Stimulated activated memory B cell treated with anti-CD40 and anti-IgM and Interleukin-4, amounts not matched to agents 10 μg/mL and 1 μg/mL and 100 μg/mL, for 72 hours (primary cell): ENCODE data around the gene CD200R1.

Source experiments
- ATAC-seq: fragments of 150-1000 bp; cut with Tn5 transposase; 2 replicates; pipeline ENCODE4 v1.10.0; 2021
- H3K27ac Mint-ChIP-seq: one replicate; pipeline ENCODE4 v1.8.0; 2022; ENCODE audit warnings: mild to moderate bottlenecking, mixed read lengths
- H3K27me3 Mint-ChIP-seq: one replicate; pipeline ENCODE4 v1.8.0; 2022; ENCODE audit warnings: mixed read lengths
- H3K36me3 Mint-ChIP-seq: one replicate; pipeline ENCODE4 v1.8.0; 2022; ENCODE audit warnings: mixed read lengths
- H3K4me1 Mint-ChIP-seq: one replicate; pipeline ENCODE4 v1.8.0; 2022; ENCODE audit warnings: mixed read lengths
- H3K4me3 Mint-ChIP-seq: one replicate; pipeline ENCODE4 v1.8.0; 2022; ENCODE audit warnings: mild to moderate bottlenecking, moderate library complexity, mixed read lengths
- H3K9me3 Mint-ChIP-seq: one replicate; pipeline ENCODE4 v1.8.0; 2022; ENCODE audit warnings: mixed read lengths

CD200R1 gene

DNA sequence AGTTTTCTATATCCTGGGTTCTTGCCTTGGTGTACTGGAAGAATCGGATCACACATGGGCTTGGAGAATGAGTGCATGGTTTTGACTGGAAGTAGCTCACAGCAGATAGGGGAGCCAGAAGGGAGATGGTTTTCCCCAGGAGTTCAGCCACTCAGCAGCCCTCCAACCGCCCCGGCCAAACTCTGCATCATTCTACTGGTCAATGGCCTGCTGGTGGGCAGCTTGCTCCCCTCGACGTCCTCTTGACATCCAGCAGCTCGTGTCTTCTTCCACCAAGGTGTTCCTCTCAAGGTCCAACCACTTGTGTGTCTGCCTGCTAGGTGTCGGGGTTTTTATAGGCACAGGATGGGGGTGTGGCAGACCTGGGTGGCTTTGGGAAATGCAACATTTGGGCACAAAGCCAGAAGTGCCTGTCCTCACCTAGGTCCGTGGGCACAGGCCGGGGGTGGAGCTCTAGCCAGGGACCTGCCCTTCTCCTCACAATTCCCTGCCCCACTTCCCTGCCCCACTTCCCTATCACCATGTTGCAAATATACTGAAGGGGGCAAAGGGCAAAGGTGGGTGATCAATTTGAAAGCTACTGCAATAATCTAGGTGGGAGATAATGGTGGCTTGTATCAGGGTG lies 12.9 kb upstream of the CD200R1 start:
- ATAC-seq = no peak
- Mint-ChIP-seq H3K9me3 (no peaks in the 10 kb centered on the region), H3K27ac (peak overlapping the region; percentile 0), H3K27me3 (no peaks in the 10 kb centered on the region), H3K4me3 (no peak overlapping the region), H3K4me1 (peaks cover 46% of the 10 kb centered on the region), H3K36me3 (no peaks in the 10 kb centered on the region)

DNA sequence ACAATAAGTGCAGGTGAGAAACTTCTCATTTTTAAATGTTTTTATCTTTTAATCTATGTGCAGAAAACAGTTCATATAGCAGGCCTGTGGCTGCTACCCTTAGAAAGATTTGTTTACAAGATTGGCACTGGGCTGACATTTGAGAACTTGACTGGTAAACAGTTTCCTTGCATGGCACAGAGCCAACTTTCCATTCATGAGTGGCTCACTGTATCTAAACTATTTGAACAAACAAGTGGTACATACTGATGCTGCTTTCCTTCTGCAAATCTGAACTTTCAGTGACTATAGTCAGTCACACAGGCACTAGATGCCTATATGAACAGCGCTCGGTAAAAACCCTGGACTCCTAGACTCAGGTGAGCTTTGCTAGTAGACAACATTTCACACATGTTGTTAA lies 9.6 kb upstream of the CD200R1 start:
- ATAC-seq = peak; percentile 55
- no peaks in the 10 kb centered on the region for H3K36me3 Mint-ChIP-seq
- H3K9me3 Mint-ChIP-seq = no peaks in the 10 kb centered on the region
- H3K4me1 Mint-ChIP-seq = peaks cover 44% of the 10 kb centered on the region
- H3K27ac Mint-ChIP-seq = peak overlapping the region; percentile 51
- H3K4me3 Mint-ChIP-seq = no peak overlapping the region
- no peaks in the 10 kb centered on the region for H3K27me3 Mint-ChIP-seq

DNA sequence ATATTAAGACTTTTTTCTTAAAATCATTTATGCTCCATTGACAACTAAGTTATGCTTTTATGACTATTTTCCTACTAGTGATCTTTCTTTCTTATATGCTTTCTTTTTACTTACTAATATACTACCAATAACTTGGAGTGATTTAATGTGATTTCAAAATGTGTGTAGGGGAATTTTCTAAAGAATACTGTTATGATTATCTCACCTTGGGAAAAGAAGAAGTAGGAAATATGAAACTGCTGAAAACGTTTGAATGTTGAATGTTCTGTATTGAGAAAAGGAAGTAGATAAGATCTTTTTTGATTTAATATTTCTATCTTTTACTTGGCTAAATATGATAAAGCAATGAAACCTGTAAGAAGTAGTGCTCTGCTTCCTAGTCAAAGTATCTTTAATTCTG lies 7.8 kb upstream of the CD200R1 start:
- no peaks in the 10 kb centered on the region for H3K27me3 Mint-ChIP-seq
- H3K36me3 Mint-ChIP-seq = no peaks in the 10 kb centered on the region
- no peak overlapping the region for H3K4me3 Mint-ChIP-seq
- peak; percentile 24 for ATAC-seq
- H3K4me1 Mint-ChIP-seq = peaks cover 59% of the 10 kb centered on the region
- H3K27ac Mint-ChIP-seq = peak overlapping the region; percentile 51
- H3K9me3 Mint-ChIP-seq = no peaks in the 10 kb centered on the region

DNA sequence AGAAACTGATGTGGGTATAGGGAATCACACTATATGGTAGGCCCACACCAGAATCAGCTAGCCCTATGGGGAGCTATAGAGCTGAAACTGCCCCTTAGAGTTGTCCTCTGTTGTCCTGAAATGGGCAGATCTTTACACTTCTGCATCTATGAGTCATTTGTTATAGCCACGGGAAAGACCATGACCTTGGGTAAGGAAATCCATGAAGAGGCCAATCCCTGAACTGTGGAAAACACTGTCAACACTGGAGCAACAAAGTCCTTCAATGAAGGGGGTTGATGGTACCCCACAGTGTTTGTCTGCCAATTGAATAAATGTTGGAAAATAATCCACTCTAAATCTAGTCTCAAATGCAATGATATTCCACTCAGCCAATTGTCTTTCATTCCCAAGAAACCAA lies 5.2 kb upstream of the CD200R1 start:
- ATAC-seq = no peak
- Mint-ChIP-seq H3K27me3 (no peaks in the 10 kb centered on the region), H3K4me3 (no peak overlapping the region), H3K9me3 (no peaks in the 10 kb centered on the region), H3K4me1 (peaks cover 77% of the 10 kb centered on the region), H3K36me3 (no peaks in the 10 kb centered on the region), H3K27ac (no peak overlapping the region)

DNA sequence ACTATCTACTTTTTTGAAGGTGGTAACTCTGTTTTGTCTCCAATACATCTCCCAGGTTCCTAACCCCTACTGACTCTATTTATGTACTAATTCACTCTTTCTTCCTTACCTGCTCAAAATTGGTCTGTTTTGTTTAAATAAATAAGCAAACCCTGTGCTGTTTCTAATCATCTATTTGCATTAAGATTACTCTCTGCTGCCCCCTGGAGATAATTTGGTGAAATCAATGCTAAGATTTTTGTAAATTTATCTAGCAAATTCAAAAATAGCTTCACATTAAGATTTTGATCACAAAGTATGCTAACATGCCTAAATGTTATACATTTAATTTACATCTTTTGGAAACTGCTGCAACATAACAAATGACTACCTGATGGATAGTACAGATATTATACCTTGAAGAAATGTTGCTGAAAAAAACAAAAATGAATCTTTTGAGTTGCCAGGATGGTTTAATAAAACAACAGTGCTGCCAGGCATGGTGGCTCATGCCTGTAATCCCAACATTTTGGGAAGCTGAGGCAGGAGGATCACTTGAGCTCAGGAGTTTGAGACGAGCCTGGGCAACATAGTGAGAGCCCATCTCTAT lies 4.4 kb upstream of the CD200R1 start:
- Mint-ChIP-seq H3K27ac (no peak overlapping the region), H3K36me3 (no peaks in the 10 kb centered on the region), H3K9me3 (no peaks in the 10 kb centered on the region), H3K4me3 (no peak overlapping the region), H3K4me1 (peaks cover 77% of the 10 kb centered on the region), H3K27me3 (no peaks in the 10 kb centered on the region)
- ATAC-seq = no peak

DNA sequence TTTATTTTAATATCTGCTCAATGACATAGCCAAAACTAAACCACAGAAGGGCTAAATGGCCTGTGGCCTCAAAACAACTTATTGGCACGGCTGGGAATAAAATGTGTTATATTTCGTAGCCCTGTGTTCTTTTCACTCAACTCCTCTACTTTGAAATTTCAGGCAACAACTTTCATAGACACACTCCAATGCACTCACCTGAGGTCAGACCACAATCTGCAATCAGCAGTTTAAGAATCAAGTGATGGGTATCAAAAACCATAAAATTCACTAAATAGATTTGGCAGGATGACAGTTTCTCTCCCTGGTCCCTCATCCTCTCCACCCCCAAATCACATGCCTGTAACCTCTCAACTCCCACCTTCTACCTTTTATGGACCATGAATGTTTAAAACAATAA lies 2.0 kb upstream of the CD200R1 start:
- no peaks in the 10 kb centered on the region for H3K36me3 Mint-ChIP-seq
- H3K4me1 Mint-ChIP-seq = peaks cover 77% of the 10 kb centered on the region
- peak overlapping the region; percentile 94 for H3K27ac Mint-ChIP-seq
- H3K4me3 Mint-ChIP-seq = no peak overlapping the region
- H3K27me3 Mint-ChIP-seq = no peaks in the 10 kb centered on the region
- H3K9me3 Mint-ChIP-seq = no peaks in the 10 kb centered on the region
- ATAC-seq = no peak

DNA sequence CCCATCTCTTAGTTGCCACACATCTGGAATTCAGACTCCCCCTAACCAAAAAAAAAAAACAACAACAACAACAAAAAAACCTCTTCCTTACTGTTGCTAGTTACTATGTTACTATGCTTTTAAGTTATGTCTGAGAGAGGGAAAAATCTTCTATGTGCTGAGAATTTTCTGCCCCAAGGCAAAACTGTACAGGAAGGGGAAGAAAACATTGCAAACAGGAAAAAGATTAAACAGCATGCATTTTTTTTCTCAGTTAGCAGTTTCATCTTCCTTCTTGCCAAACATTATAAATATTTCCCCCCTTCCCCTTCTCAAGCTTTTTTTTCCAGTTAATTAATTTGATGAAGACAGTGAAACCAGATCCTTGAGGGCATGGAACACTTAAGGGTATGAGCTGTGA lies 1.1 kb upstream of the CD200R1 start:
- no peaks in the 10 kb centered on the region for H3K36me3 Mint-ChIP-seq
- no peaks in the 10 kb centered on the region for H3K9me3 Mint-ChIP-seq
- H3K27ac Mint-ChIP-seq = peak overlapping the region; percentile 94
- no peak overlapping the region for H3K4me3 Mint-ChIP-seq
- no peaks in the 10 kb centered on the region for H3K27me3 Mint-ChIP-seq
- ATAC-seq = no peak
- peaks cover 79% of the 10 kb centered on the region for H3K4me1 Mint-ChIP-seq

DNA sequence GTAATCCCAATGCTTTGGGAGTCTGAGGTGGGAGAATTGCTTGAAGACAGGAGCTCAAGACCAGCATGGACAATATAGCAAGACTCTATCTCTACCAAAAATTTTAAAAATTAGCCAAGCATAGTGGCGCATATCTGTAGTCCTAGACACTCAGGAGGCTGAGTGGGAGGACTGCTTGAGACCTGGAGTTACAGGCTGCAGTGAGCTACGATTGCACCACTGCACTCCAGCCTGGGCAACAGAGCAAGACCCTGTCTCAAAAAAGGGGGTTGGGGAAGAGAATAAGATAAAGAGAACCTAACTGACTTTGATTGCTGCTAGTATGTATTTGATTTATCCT lies 755 bp downstream of the CD200R1 start:
- Mint-ChIP-seq H3K4me1 (peaks cover 79% of the 10 kb centered on the region), H3K4me3 (peak overlapping the region; percentile 93), H3K9me3 (no peaks in the 10 kb centered on the region), H3K36me3 (no peaks in the 10 kb centered on the region), H3K27me3 (no peaks in the 10 kb centered on the region), H3K27ac (peak overlapping the region; percentile 94)
- peak; percentile 58 for ATAC-seq

DNA sequence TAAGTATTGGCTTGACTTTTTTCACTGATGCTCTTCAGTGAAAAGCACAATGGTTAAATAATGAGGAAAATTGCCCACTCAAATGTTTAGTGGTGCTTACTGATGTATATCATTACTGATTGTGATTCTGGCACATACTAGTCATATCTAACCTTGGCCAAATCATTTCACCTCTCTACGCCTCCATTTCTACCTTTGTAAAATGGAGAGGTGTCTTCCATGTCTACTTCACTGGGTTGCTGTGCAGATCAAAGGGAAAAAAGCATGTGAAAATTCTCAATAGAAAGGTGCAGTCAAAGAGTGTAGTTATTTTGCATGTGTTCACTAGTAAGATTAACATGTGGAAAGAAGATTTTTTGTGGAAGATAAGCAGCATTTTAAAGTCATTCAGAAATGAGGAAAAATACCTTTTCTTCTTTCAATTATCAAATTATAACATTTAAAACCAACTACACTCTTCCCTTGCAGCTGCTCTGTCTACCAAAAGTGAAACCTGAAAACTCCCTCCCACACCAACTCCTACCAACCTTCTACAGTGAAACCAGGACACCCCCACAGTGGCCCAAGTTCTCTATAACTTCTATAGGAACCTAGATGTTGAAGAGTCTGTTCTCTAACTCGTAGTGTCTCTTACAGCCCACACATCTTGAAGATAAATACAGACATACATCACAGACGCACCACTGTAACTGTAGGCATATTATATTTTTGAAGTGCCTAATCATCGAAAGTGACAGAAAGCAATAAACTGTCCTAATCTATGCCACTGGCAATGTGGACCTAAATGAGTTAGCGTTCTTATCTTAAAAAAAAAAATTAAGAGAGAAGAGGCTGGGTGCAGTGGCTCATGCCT lies 1.4 kb downstream of the CD200R1 start:
- H3K27ac Mint-ChIP-seq = peak overlapping the region; percentile 94
- H3K36me3 Mint-ChIP-seq = no peaks in the 10 kb centered on the region
- no peaks in the 10 kb centered on the region for H3K9me3 Mint-ChIP-seq
- peak; percentile 92 for ATAC-seq
- H3K4me1 Mint-ChIP-seq = peaks cover 81% of the 10 kb centered on the region
- no peaks in the 10 kb centered on the region for H3K27me3 Mint-ChIP-seq
- peak overlapping the region; percentile 93 for H3K4me3 Mint-ChIP-seq

DNA sequence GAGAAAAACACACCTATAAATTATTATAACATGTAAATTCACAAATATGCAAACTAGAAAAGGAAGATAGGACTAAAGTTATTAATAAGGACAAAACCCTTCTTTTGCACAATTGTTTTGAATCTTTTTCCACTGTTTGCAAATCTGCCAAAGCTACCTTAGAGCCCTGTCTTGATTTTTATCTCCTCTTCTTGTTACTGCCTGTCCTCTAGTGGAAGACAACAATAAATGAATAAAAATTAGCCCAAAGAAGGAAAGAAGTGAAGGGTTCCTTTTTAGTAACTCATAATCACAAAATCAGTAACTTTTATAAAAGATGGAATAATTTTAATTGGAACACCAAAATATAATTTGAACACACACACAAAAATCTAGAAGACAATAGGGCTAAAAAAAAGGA lies 2.7 kb downstream of the CD200R1 start:
- Mint-ChIP-seq H3K27ac (peak overlapping the region; percentile 94), H3K4me3 (peak overlapping the region; percentile 93), H3K36me3 (no peaks in the 10 kb centered on the region), H3K27me3 (no peaks in the 10 kb centered on the region), H3K9me3 (no peaks in the 10 kb centered on the region), H3K4me1 (peaks cover 81% of the 10 kb centered on the region)
- ATAC-seq = no peak

DNA sequence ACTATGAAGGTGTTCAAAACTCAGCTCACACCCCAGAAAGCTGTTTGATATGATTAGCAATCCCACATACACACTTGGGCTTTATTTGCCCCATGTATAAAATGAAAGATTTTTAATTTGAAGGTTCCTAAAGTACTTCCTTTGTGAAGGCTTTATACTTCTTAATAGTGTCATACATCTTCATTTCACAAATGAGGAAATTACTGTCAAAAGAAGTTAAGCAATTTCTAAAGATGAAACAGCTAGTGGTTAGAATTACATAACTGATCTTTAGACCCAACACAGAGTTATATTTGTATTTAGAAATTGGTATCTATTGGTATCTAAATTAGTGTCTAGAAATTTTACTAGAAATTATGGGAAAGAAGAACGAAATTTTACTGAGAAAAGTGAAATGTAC lies 7.1 kb downstream of the CD200R1 start:
- peaks cover 24% of the 10 kb centered on the region for H3K36me3 Mint-ChIP-seq
- no peaks in the 10 kb centered on the region for H3K27me3 Mint-ChIP-seq
- peaks cover 14% of the 10 kb centered on the region for H3K9me3 Mint-ChIP-seq
- peak overlapping the region; percentile 5 for H3K27ac Mint-ChIP-seq
- ATAC-seq = no peak
- H3K4me3 Mint-ChIP-seq = no peak overlapping the region
- H3K4me1 Mint-ChIP-seq = peaks cover 55% of the 10 kb centered on the region

DNA sequence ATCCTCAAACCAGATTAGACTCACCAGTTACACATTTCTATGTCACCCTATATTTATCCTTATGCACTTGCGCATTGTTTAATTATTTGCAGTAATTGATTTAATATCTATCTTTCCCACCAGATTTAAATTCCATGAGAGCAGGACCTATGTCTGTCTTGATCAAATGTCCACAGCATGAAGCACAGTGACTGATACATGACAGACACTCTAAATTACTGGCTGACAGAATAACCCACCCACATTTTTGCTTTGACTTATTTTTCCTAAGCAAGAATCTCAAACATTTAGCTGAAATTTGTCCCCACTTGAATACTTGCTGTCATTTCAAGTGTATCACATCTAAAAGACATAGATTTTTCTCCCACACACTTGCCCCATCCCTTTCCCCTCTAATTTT lies 7.5 kb downstream of the CD200R1 start:
- H3K4me1 Mint-ChIP-seq = peaks cover 51% of the 10 kb centered on the region
- H3K27me3 Mint-ChIP-seq = no peaks in the 10 kb centered on the region
- peaks cover 14% of the 10 kb centered on the region for H3K9me3 Mint-ChIP-seq
- no peak for ATAC-seq
- H3K4me3 Mint-ChIP-seq = no peak overlapping the region
- H3K36me3 Mint-ChIP-seq = peaks cover 26% of the 10 kb centered on the region
- H3K27ac Mint-ChIP-seq = peak overlapping the region; percentile 5

DNA sequence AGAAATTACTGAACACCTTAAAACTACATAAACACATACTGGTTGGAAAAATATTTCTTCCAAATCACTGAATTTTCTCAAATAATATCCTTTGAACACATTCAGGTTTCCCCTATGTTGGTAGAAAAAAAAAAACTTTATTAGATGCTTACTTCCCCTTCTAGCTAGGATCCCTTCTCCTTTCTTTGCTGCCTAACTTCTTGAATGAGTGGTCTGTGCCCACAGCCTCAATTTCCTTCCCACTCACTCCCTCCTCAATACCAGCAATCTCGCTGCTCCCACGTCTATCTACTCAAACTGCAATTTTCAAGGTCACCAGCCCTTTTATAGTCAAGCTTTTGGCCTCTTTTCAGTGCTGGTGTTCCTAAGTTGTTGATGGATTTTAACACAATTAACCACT lies 8.3 kb downstream of the CD200R1 start:
- peak; percentile 86 for ATAC-seq
- peaks cover 29% of the 10 kb centered on the region for H3K36me3 Mint-ChIP-seq
- peak overlapping the region; percentile 5 for H3K27ac Mint-ChIP-seq
- H3K4me1 Mint-ChIP-seq = peaks cover 47% of the 10 kb centered on the region
- peaks cover 14% of the 10 kb centered on the region for H3K9me3 Mint-ChIP-seq
- H3K27me3 Mint-ChIP-seq = no peaks in the 10 kb centered on the region
- H3K4me3 Mint-ChIP-seq = peak overlapping the region; percentile 14

DNA sequence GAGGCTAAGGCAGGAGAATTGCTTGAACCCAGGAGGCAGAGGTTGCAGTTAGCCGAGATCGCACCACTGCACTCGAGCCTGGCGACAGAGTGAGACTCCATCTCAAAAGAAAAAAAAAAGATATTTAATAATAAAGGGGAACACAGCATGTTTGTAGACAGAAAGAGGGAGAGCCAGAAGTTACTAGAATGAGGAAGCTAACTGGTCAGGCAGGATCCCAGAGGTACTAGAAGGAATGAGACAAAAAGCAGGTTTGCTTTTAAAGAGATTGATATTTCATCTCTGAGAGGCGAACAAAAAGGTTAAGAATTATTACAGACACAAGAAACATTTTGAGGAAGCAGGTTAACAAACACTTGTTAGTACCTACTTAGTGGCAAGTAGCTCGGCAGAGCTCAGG lies 9.2 kb downstream of the CD200R1 start:
- H3K27ac Mint-ChIP-seq = no peak overlapping the region
- H3K27me3 Mint-ChIP-seq = no peaks in the 10 kb centered on the region
- H3K36me3 Mint-ChIP-seq = peaks cover 32% of the 10 kb centered on the region
- H3K9me3 Mint-ChIP-seq = peaks cover 14% of the 10 kb centered on the region
- no peak for ATAC-seq
- H3K4me1 Mint-ChIP-seq = peaks cover 46% of the 10 kb centered on the region
- H3K4me3 Mint-ChIP-seq = no peak overlapping the region

DNA sequence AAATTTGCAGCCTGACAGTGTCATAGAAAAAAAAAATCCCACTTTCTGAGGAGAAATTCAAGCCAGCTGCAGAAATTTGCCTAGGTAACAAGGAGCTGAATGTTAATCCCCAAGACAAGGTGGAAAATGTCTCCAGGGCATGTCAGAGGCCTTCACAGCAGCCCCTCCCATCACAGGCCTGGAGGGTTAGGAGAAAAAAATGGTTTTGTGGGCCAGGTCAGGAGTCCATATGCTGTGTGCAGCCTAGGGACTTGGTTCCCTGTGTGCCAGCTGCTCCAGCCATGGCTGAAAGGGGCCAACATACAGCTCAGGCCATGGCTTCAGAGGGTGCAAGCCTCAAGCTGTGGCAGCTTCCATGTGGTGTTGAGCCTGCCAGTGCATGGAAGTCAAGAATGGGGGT lies 11.2 kb downstream of the CD200R1 start:
- no peak overlapping the region for H3K27ac Mint-ChIP-seq
- peaks cover 50% of the 10 kb centered on the region for H3K4me1 Mint-ChIP-seq

More for the DNA sequence above, 11.2 kb downstream of the CD200R1 start:
- H3K36me3 Mint-ChIP-seq = peaks cover 32% of the 10 kb centered on the region
- H3K4me3 Mint-ChIP-seq = no peak overlapping the region
- H3K9me3 Mint-ChIP-seq = peaks cover 14% of the 10 kb centered on the region
- no peak for ATAC-seq
- no peaks in the 10 kb centered on the region for H3K27me3 Mint-ChIP-seq
